HEK293T (cell line): ENCODE measurements around the gene ZBTB2.

Experiments used
- CTCF ChIA-PET: fragments of 350-600 bp; formaldehyde crosslinking; extraction: SDS; loops from one replicate; lab custom pipeline; 2021; ENCODE audit warnings: antibody characterized with exemption, inconsistent platforms; lab: Yijun Ruan, JAX
- POLR2A ChIA-PET: fragments of 350-600 bp; formaldehyde crosslinking; extraction: SDS; loops from one replicate; lab custom pipeline; 2020; ENCODE audit warnings: antibody characterized with exemption, inconsistent platforms; lab: Yijun Ruan, JAX
- DNase-seq: peaks from one replicate; pipeline ENCODE4 v3.0.0; 2012; ENCODE audit warnings: mixed read lengths; ENCODE audit errors: extremely low spot score
- ARNT ChIP-seq: fragments of 450-650 bp; IDR thresholded peaks from 2 replicates; pipeline ENCODE4 v1.6.1; 2017; ENCODE audit warnings: mild to moderate bottlenecking
- BHLHE40 ChIP-seq: fragments of 450-650 bp; IDR thresholded peaks from 2 replicates; pipeline ENCODE4 v1.6.1; 2016; ENCODE audit warnings: mild to moderate bottlenecking, moderate library complexity, borderline replicate concordance
- CTBP1 ChIP-seq: fragments of 450-650 bp; IDR thresholded peaks from 2 replicates; pipeline ENCODE4 v1.6.1; 2016; ENCODE audit warnings: borderline replicate concordance
- ELF4 ChIP-seq: fragments of 450-650 bp; IDR thresholded peaks from 2 replicates; pipeline ENCODE4 v1.6.1; 2017; ENCODE audit warnings: antibody characterized with exemption
- FOXA1 ChIP-seq: fragments of 450-650 bp; IDR thresholded peaks from 2 replicates; pipeline ENCODE4 v1.6.1; 2016; ENCODE audit warnings: mild to moderate bottlenecking
- FOXK2 ChIP-seq: fragments of 450-650 bp; IDR thresholded peaks from 2 replicates; pipeline ENCODE4 v1.6.1; 2016; ENCODE audit warnings: mild to moderate bottlenecking
- FOXM1 ChIP-seq: fragments of 450-650 bp; IDR thresholded peaks from 2 replicates; pipeline ENCODE4 v1.6.1; 2017; ENCODE audit warnings: mild to moderate bottlenecking, borderline replicate concordance
- HDGF ChIP-seq: fragments of 450-650 bp; IDR thresholded peaks from 2 replicates; pipeline ENCODE4 v1.6.1; 2017; ENCODE audit warnings: antibody characterized with exemption, borderline replicate concordance
- L3MBTL2 ChIP-seq: fragments of 450-650 bp; conservative IDR thresholded peaks from 2 replicates; pipeline ENCODE4 v1.6.1; 2016; ENCODE audit warnings: mild to moderate bottlenecking
- LEF1 ChIP-seq: fragments of 450-650 bp; IDR thresholded peaks from 2 replicates; pipeline ENCODE4 v1.6.1; 2017; ENCODE audit warnings: mild to moderate bottlenecking, borderline replicate concordance
- NFRKB ChIP-seq: fragments of 450-650 bp; IDR thresholded peaks from 2 replicates; pipeline ENCODE4 v1.6.1; 2016; ENCODE audit warnings: mild to moderate bottlenecking, moderate library complexity
- SP1 ChIP-seq: fragments of 450-650 bp; IDR thresholded peaks from 2 replicates; pipeline ENCODE4 v1.6.1; 2017
- SUZ12 ChIP-seq: fragments of 450-650 bp; IDR thresholded peaks from 2 replicates; pipeline ENCODE4 v1.6.1; 2016; ENCODE audit warnings: mild to moderate bottlenecking
- TARDBP ChIP-seq: fragments of 450-650 bp; IDR thresholded peaks from 2 replicates; pipeline ENCODE4 v1.6.1; 2016
- ZNF384 ChIP-seq: fragments of 450-650 bp; IDR thresholded peaks from 2 replicates; pipeline ENCODE4 v1.6.1; 2016
- TF ChIP-seq, protein P1 (sequence below): fragments of 450-650 bp; IDR thresholded peaks from 2 replicates; pipeline ENCODE4 v1.6.1; 2016

Gene ZBTB2

GRCh38 chr6:151434369-151434768, 43.0 kb upstream of the ZBTB2 start:
- CTCF ChIA-PET, result no interaction called here
- POLR2A ChIA-PET, result no interaction called here
- TF ChIP-seq HDGF, result no peak
- no peak for DNase-seq

DNA sequence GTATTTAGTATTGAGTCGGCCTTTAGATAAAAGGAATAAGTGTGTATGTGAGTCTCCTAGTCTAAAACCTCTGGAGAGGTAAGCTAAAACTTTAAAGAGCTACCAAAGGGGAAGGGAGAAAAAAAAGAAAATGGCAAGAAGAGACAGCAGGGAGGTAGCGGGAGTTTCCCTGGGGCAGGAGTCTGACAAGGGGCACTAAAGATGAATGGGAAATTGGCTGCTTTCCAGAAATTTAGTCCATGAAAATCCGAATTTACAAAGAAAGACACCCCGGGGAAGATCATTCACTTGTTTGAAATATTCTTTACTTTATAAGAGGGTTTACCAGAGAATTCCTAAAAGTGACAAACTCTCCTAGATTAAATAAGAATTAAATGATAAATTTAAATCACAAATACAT, 41.3 kb upstream of the ZBTB2 start:
- DNase-seq, result no peak
- POLR2A ChIA-PET, result no interaction called here
- TF ChIP-seq NFRKB (no peak), L3MBTL2 (no peak), FOXA1 (no peak)
- CTCF ChIA-PET, result no interaction called here

GRCh38 chr6:151431337-151431736, 40.0 kb upstream of the ZBTB2 start:
- no peak for DNase-seq
- ChIA-PET POLR2A (no interaction called here), CTCF (no interaction called here)
- TF ChIP-seq HDGF (no peak), SUZ12 (no peak), TARDBP (no peak), FOXA1 (no peak), ZNF384 (no peak), FOXK2 (no peak), CTBP1 (no peak), FOXM1 (no peak), LEF1 (no peak), L3MBTL2 (no peak)
- TF ChIP-seq, protein P1, sequence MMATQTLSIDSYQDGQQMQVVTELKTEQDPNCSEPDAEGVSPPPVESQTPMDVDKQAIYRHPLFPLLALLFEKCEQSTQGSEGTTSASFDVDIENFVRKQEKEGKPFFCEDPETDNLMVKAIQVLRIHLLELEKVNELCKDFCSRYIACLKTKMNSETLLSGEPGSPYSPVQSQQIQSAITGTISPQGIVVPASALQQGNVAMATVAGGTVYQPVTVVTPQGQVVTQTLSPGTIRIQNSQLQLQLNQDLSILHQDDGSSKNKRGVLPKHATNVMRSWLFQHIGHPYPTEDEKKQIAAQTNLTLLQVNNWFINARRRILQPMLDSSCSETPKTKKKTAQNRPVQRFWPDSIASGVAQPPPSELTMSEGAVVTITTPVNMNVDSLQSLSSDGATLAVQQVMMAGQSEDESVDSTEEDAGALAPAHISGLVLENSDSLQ, result no peak

DNA sequence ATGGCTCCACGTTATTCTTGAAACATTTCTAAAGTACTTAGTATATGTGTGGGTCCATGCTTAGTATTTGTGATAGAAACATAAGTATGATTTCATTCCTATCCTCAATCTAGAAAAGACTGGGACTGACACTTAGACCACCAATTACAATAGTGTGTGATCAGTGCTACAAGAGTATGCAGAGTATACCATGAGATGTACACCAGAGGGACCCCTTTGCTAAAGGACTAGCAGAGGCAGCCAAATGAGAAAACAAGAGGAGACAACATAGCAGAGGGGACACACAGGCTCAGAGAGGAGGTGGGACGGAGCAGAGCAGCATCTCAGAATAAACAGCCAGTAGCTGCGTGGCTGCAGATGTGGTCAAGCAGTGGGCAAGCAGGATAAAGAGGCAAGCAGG, 39.5 kb upstream of the ZBTB2 start:
- TF ChIP-seq NFRKB (no peak), SUZ12 (no peak), ZNF384 (no peak), TARDBP (no peak), FOXM1 (no peak), CTBP1 (no peak), HDGF (no peak), BHLHE40 (no peak)
- TF ChIP-seq, protein P1, result no peak
- CTCF ChIA-PET, result no interaction called here
- DNase-seq, result no peak
- POLR2A ChIA-PET, result no interaction called here

- CTCF ChIA-PET, result interaction anchor here (0.7 kb wide), 1 partner anchor 728 kb away, joined by 3 read pairs; no protein-coding TSS in a partner anchor
These were observed 36.9 kb upstream of the ZBTB2 start for GRCh38 chr6:151428093-151428735.

GRCh38 chr6:151425561-151425960, 34.2 kb upstream of the ZBTB2 start:
- ChIA-PET CTCF (interaction anchor here (0.6 to 0.7 kb wide), 2 partner anchors 57 to 991 kb away, joined by 3 to 5 read pairs; no protein-coding TSS in a partner anchor), POLR2A (no interaction called here)
- no peak for DNase-seq
- TF ChIP-seq LEF1 (no peak), ZNF384 (no peak), L3MBTL2 (no peak), TARDBP (no peak), FOXK2 (no peak), FOXA1 (no peak), ARNT (no peak), HDGF (no peak), FOXM1 (no peak), ELF4 (no peak), NFRKB (no peak), SUZ12 (no peak), CTBP1 (no peak), BHLHE40 (no peak), SP1 (no peak)
- TF ChIP-seq, protein P1, result no peak

More at GRCh38 chr6:151428093-151428735, 36.9 kb upstream of the ZBTB2 start:
- DNase-seq, result no peak
- POLR2A ChIA-PET, result no interaction called here
- TF ChIP-seq NFRKB, result no peak
- TF ChIP-seq, protein P1, result no peak
- no peak for TF ChIP-seq ARNT
